DND-41 (cell line): Measurements from ENCODE around the gene FOXO6.

Experiments used
- ATAC-seq: fragments of 200-7000 bp; cut with Tn5 transposase; 3 replicates; pipeline ENCODE4 v1.9.1; 2021; ENCODE audit warnings: low read depth; ENCODE audit not compliant: insufficient read depth
- DNase-seq: peaks from one replicate; pipeline ENCODE4 v3.0.0-alpha.2; 2020
- H2AFZ ChIP-seq: 2 replicates; pipeline ENCODE4 v1.6.0; 2012; ENCODE audit warnings: low read depth, low read length
- H3K27ac ChIP-seq: 2 replicates; pipeline ENCODE4 v1.5.1; 2012; ENCODE audit warnings: low read length, inconsistent platforms
- H3K27me3 ChIP-seq: fragments of 200-600 bp; sonication (generic); 2 replicates; pipeline ENCODE4 v1.6.0; 2012; ENCODE audit warnings: low read length, mild to moderate bottlenecking, inconsistent platforms; ENCODE audit not compliant: insufficient read depth, poor library complexity
- H3K36me3 ChIP-seq: 2 replicates; pipeline ENCODE4 v1.5.1; 2012; ENCODE audit warnings: low read length, inconsistent platforms; ENCODE audit not compliant: insufficient read depth
- H3K4me1 ChIP-seq: 2 replicates; pipeline ENCODE4 v1.5.1; 2012; ENCODE audit warnings: mild to moderate bottlenecking, low read length; ENCODE audit not compliant: insufficient read depth
- H3K4me2 ChIP-seq: 2 replicates; pipeline ENCODE4 v1.6.0; 2012; ENCODE audit warnings: mild to moderate bottlenecking, moderate library complexity, low read length, inconsistent platforms; ENCODE audit not compliant: insufficient read depth
- H3K4me3 ChIP-seq, 2 experiments: fragments of 200-600 bp in 1 of 2; shearing (Covaris generic) in 1 of 2; 2 replicates each; pipeline ENCODE4 v1.5.1; 2012 to 2016; ENCODE audit warnings: inconsistent platforms in 2 of 2, low read length in 2 of 2, mild to moderate bottlenecking in 2 of 2, low read depth in 1 of 2, moderate library complexity in 1 of 2
- H3K79me2 ChIP-seq: 2 replicates; pipeline ENCODE4 v1.6.0; 2012; ENCODE audit warnings: low read length, inconsistent platforms; ENCODE audit not compliant: insufficient read depth
- H3K9ac ChIP-seq: 2 replicates; pipeline ENCODE4 v1.6.0; 2012; ENCODE audit warnings: low read depth, mild to moderate bottlenecking, inconsistent platforms, low read length, moderate library complexity
- H3K9me3 ChIP-seq: 2 replicates; pipeline ENCODE4 v1.5.1; 2012; ENCODE audit warnings: low read length, moderate library complexity, mild to moderate bottlenecking, inconsistent platforms; ENCODE audit not compliant: insufficient read depth, severe bottlenecking
- H4K20me1 ChIP-seq: 2 replicates; pipeline ENCODE4 v1.6.0; 2012; ENCODE audit warnings: low read length; ENCODE audit not compliant: insufficient read depth
- EZH2 ChIP-seq: IDR thresholded peaks from 3 replicates; pipeline ENCODE4 v1.6.1; 2012; ENCODE audit warnings: borderline replicate concordance, low read depth, mild to moderate bottlenecking, moderate library complexity, low read length, inconsistent platforms; ENCODE audit not compliant: severe bottlenecking
- TF ChIP-seq, protein P1 (sequence below): IDR thresholded peaks from 2 replicates; pipeline ENCODE4 v1.5.1; 2012; ENCODE audit warnings: borderline replicate concordance, low read length, moderate library complexity, mild to moderate bottlenecking; ENCODE audit not compliant: poor library complexity, severe bottlenecking; ENCODE audit errors: extremely low read depth

The FOXO6 gene

DNA sequence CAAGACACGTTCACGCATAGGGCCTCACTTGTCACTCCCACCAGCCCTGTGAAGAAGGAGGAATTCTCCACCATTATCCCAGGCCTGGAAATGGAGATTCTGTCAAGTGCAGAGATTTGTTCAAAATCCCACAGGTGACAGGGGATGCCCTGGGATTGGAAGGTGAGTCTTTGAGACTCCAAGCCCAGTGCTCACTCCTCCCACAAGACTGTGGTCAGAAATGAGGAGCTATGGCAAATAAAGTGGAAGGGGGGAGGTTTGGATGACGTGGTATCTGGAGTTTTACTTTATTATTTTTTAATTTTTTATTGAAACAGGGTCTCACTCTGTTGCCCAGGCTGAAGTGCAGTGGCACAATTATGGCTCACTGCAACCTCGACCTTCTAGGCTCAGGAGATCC lies 12.8 kb upstream of the FOXO6 start:
- Histone ChIP-seq H3K27ac (no peak overlapping the region), H3K36me3 (no peaks in the 10 kb centered on the region), H4K20me1 (no peaks in the 10 kb centered on the region), H3K9ac (no peak overlapping the region), H3K4me2 (no peak overlapping the region), H2AFZ (no peak overlapping the region), H3K4me1 (no peaks in the 10 kb centered on the region), H3K79me2 (no peaks in the 10 kb centered on the region), H3K4me3 (no peak overlapping the region), H3K9me3 (no peaks in the 10 kb centered on the region), H3K27me3 (no peaks in the 10 kb centered on the region)
- no peak for ATAC-seq
- no peak for DNase-seq
- TF ChIP-seq EZH2 = no peak
- TF ChIP-seq, protein P1, sequence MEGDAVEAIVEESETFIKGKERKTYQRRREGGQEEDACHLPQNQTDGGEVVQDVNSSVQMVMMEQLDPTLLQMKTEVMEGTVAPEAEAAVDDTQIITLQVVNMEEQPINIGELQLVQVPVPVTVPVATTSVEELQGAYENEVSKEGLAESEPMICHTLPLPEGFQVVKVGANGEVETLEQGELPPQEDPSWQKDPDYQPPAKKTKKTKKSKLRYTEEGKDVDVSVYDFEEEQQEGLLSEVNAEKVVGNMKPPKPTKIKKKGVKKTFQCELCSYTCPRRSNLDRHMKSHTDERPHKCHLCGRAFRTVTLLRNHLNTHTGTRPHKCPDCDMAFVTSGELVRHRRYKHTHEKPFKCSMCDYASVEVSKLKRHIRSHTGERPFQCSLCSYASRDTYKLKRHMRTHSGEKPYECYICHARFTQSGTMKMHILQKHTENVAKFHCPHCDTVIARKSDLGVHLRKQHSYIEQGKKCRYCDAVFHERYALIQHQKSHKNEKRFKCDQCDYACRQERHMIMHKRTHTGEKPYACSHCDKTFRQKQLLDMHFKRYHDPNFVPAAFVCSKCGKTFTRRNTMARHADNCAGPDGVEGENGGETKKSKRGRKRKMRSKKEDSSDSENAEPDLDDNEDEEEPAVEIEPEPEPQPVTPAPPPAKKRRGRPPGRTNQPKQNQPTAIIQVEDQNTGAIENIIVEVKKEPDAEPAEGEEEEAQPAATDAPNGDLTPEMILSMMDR = no peak

DNA sequence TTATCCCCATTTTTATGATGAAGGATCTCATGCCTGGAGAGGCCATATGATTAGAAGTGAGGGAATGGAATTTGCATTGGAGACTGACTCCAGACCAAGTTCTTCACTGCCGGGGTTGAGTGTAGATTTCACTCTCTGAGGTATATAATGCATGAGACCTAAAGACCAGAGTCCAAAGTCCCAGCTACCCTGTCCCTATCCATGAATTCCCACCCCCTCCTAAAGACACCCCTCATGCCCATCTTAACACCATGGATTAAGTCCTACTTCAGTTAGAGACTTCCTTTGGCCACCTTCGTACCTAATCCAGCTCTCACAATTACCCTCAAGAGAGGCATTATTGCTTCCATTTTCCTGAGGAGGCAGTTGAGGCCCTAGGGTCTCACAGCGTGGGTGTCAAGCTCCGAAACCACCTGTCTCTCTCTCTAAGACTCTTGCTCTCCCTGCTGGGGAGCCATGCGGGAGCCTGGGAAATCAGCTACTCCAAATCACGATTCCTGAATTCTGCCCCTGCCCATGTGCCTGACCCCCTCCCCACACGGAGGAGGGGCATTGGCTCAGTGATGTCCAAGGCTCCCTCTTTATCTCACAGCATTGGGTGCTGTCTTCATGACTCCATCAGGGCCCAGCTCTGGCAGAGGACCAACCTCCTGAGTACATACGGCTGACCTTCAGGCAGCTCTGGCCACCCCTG lies 11.7 kb upstream of the FOXO6 start:
- H3K27ac ChIP-seq = no peak overlapping the region
- no peak overlapping the region for H3K4me3 ChIP-seq
- H3K79me2 ChIP-seq = no peaks in the 10 kb centered on the region
- H2AFZ ChIP-seq = no peak overlapping the region
- H3K36me3 ChIP-seq = no peaks in the 10 kb centered on the region
- H3K4me1 ChIP-seq = no peaks in the 10 kb centered on the region
- no peak overlapping the region for H3K4me2 ChIP-seq
- no peaks in the 10 kb centered on the region for H4K20me1 ChIP-seq
- TF ChIP-seq EZH2 = no peak
- TF ChIP-seq, protein P1 = no peak
- H3K9me3 ChIP-seq = no peaks in the 10 kb centered on the region
- no peaks in the 10 kb centered on the region for H3K27me3 ChIP-seq
- ATAC-seq (no peak), DNase-seq (no peak)
- no peak overlapping the region for H3K9ac ChIP-seq

DNA sequence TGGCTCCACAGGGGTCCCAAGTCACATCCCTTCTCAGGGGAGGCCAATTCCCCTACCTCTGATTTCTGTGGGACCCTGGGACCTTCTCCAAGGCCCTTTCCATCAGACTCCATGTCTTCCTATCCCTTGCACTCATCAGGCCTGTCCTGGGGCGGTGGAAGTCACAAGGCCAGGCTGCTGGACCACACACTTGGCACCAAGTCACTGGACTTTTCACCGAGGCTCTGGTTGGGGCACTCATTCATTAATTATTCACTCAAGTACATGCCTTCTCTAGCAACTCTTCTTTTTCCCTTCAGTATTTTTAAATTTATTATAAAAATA lies 11.2 kb upstream of the FOXO6 start:
- Histone ChIP-seq H3K27me3 (no peaks in the 10 kb centered on the region), H3K79me2 (no peaks in the 10 kb centered on the region), H3K9me3 (no peaks in the 10 kb centered on the region), H4K20me1 (no peaks in the 10 kb centered on the region), H3K4me1 (no peaks in the 10 kb centered on the region), H3K4me3 (no peak overlapping the region), H3K27ac (no peak overlapping the region), H3K9ac (no peak overlapping the region), H3K36me3 (no peaks in the 10 kb centered on the region), H2AFZ (no peak overlapping the region), H3K4me2 (no peak overlapping the region)
- ATAC-seq (no peak), DNase-seq (no peak)
- TF ChIP-seq, protein P1 = no peak
- TF ChIP-seq EZH2 = no peak
